ENCODE measurements around the gene PDXP. TPM values are rescaled to one million over a fixed set of nuclear protein-coding genes. Genes with fewer than 3 reads are reported as not detected.

Gene PDXP
- total and polyA plus RNA-seq, 5 donors from 2014 or later = 1.1 to 5.8 (median 2.0) TPM

GRCh38 chr22:37662039-37662438, 3.5 kb downstream of the PDXP start:
- no peak for DNase-seq
- ATAC-seq (ENCODE audit: low read depth in 2 of 2) = no peak
- no peaks in the 10 kb centered on the region for H3K9me3 Mint-ChIP-seq
- peaks cover 0 to 49% (median 29%) of the 10 kb centered on the region in 4 donors for H3K4me1 Mint-ChIP-seq
- peak overlapping the region in 1 of 3 donors; percentile 51 for H3K27ac Mint-ChIP-seq
- Histone ChIP-seq H3K36me3 (ENCODE audit: control insufficient read depth, insufficient read depth, low read length) (peaks cover 10% of the 10 kb centered on the region), H3K27me3 (ENCODE audit: control insufficient read depth, insufficient read depth, low read length) (no peaks in the 10 kb centered on the region), H3K27ac (ENCODE audit: insufficient read depth, low read length, poor library complexity, severe bottlenecking) (no peak overlapping the region), H3K9me3 (ENCODE audit: control insufficient read depth in 2 of 2, low read length in 2 of 2) (no peaks in the 10 kb centered on the region), H3K4me1 (ENCODE audit: control insufficient read depth, insufficient read depth, low read length, poor library complexity, severe bottlenecking) (peaks cover 29% of the 10 kb centered on the region), H3K4me3 (ENCODE audit: low read depth, low read length) (no peak overlapping the region)
- H3K4me3 Mint-ChIP-seq = no peak overlapping the region
- no peaks in the 10 kb centered on the region for H3K27me3 Mint-ChIP-seq
- peaks cover 8% of the 10 kb centered on the region for H3K36me3 Mint-ChIP-seq

- Mint-ChIP-seq H3K27me3 (no peaks in the 10 kb centered on the region), H3K27ac (no peak overlapping the region), H3K4me3 (no peak overlapping the region), H3K4me1 (peaks cover 0 to 38% (median 23%) of the 10 kb centered on the region in 4 donors), H3K36me3 (peaks cover 8% of the 10 kb centered on the region), H3K9me3 (no peaks in the 10 kb centered on the region)
- Histone ChIP-seq H3K27ac (ENCODE audit: insufficient read depth, low read length, poor library complexity, severe bottlenecking) (no peak overlapping the region), H3K36me3 (ENCODE audit: control insufficient read depth, insufficient read depth, low read length) (peaks cover 10% of the 10 kb centered on the region), H3K27me3 (ENCODE audit: control insufficient read depth, insufficient read depth, low read length) (no peaks in the 10 kb centered on the region), H3K4me1 (ENCODE audit: control insufficient read depth, insufficient read depth, low read length, poor library complexity, severe bottlenecking) (peaks cover 21% of the 10 kb centered on the region), H3K4me3 (ENCODE audit: low read depth, low read length) (no peak overlapping the region), H3K9me3 (ENCODE audit: control insufficient read depth in 2 of 2, low read length in 2 of 2) (no peaks in the 10 kb centered on the region)
- no peak for DNase-seq
- no peak for ATAC-seq (ENCODE audit: low read depth in 2 of 2)
Observed at GRCh38 chr22:37663521-37664140, 5.1 kb downstream of the PDXP start.

- Mint-ChIP-seq H3K4me3 (peak overlapping the region in 1 of 4 donors; percentile 41), H3K27ac (no peak overlapping the region), H3K36me3 (peaks cover 8% of the 10 kb centered on the region), H3K9me3 (no peaks in the 10 kb centered on the region), H3K4me1 (peaks cover 0 to 35% (median 23%) of the 10 kb centered on the region in 4 donors), H3K27me3 (no peaks in the 10 kb centered on the region)
- ATAC-seq (ENCODE audit: low read depth in 2 of 2) = no peak
- H3K4me1 ChIP-seq (ENCODE audit: control insufficient read depth, insufficient read depth, low read length, poor library complexity, severe bottlenecking) = peaks cover 18% of the 10 kb centered on the region
- no peaks in the 10 kb centered on the region for H3K27me3 ChIP-seq (ENCODE audit: control insufficient read depth, insufficient read depth, low read length)
- no peaks in the 10 kb centered on the region for H3K9me3 ChIP-seq (ENCODE audit: control insufficient read depth in 2 of 2, low read length in 2 of 2)
- H3K4me3 ChIP-seq (ENCODE audit: low read depth, low read length) = no peak overlapping the region
- H3K36me3 ChIP-seq (ENCODE audit: control insufficient read depth, insufficient read depth, low read length) = peaks cover 10% of the 10 kb centered on the region
- no peak overlapping the region for H3K27ac ChIP-seq (ENCODE audit: insufficient read depth, low read length, poor library complexity, severe bottlenecking)
- DNase-seq = no peak
Observed at GRCh38 chr22:37664249-37665101, 6.0 kb downstream of the PDXP start.

GRCh38 chr22:37665487-37665886, 7.0 kb downstream of the PDXP start:
- no peaks in the 10 kb centered on the region for H3K27me3 ChIP-seq (ENCODE audit: control insufficient read depth, insufficient read depth, low read length)
- H3K4me1 ChIP-seq (ENCODE audit: control insufficient read depth, insufficient read depth, low read length, poor library complexity, severe bottlenecking) = peaks cover 8% of the 10 kb centered on the region
- H3K27ac ChIP-seq (ENCODE audit: insufficient read depth, low read length, poor library complexity, severe bottlenecking) = no peak overlapping the region
- no peak overlapping the region for H3K4me3 ChIP-seq (ENCODE audit: low read depth, low read length)
- no peak for ATAC-seq (ENCODE audit: low read depth in 2 of 2)
- peaks cover 8% of the 10 kb centered on the region for H3K36me3 Mint-ChIP-seq
- no peaks in the 10 kb centered on the region for H3K9me3 ChIP-seq (ENCODE audit: control insufficient read depth in 2 of 2, low read length in 2 of 2)
- H3K27ac Mint-ChIP-seq = no peak overlapping the region
- no peaks in the 10 kb centered on the region for H3K9me3 Mint-ChIP-seq
- no peak for DNase-seq
- peaks cover 0 to 28% (median 14%) of the 10 kb centered on the region in 4 donors for H3K4me1 Mint-ChIP-seq
- peaks cover 10% of the 10 kb centered on the region for H3K36me3 ChIP-seq (ENCODE audit: control insufficient read depth, insufficient read depth, low read length)
- H3K4me3 Mint-ChIP-seq = no peak overlapping the region
- H3K27me3 Mint-ChIP-seq = no peaks in the 10 kb centered on the region

- Mint-ChIP-seq H3K27me3 (no peaks in the 10 kb centered on the region), H3K4me1 (peaks cover 0 to 40% (median 21%) of the 10 kb centered on the region in 4 donors), H3K9me3 (no peaks in the 10 kb centered on the region), H3K4me3 (peak overlapping the region in 2 of 4 donors; percentile 7 to 47), H3K27ac (peak overlapping the region in 1 of 3 donors; percentile 69), H3K36me3 (peaks cover 5% of the 10 kb centered on the region)
- Histone ChIP-seq H3K4me3 (ENCODE audit: low read depth, low read length) (no peak overlapping the region), H3K27ac (ENCODE audit: insufficient read depth, low read length, poor library complexity, severe bottlenecking) (no peak overlapping the region), H3K27me3 (ENCODE audit: control insufficient read depth, insufficient read depth, low read length) (no peaks in the 10 kb centered on the region), H3K4me1 (ENCODE audit: control insufficient read depth, insufficient read depth, low read length, poor library complexity, severe bottlenecking) (peaks cover 24% of the 10 kb centered on the region), H3K36me3 (ENCODE audit: control insufficient read depth, insufficient read depth, low read length) (peaks cover 10% of the 10 kb centered on the region), H3K9me3 (ENCODE audit: control insufficient read depth in 2 of 2, low read length in 2 of 2) (no peaks in the 10 kb centered on the region)
- ATAC-seq (ENCODE audit: low read depth in 2 of 2) = no peak
- no peak for DNase-seq
Observed at GRCh38 chr22:37669586-37669985, 11.1 kb downstream of the PDXP start.

GRCh38 chr22:37672206-37672919, 13.8 kb downstream of the PDXP start:
- DNase-seq = peak in 2 of 3 donors; percentile 37 to 38
- H3K27ac ChIP-seq (ENCODE audit: insufficient read depth, low read length, poor library complexity, severe bottlenecking) = peak overlapping the region; percentile 58
- H3K4me3 ChIP-seq (ENCODE audit: low read depth, low read length) = no peak overlapping the region
- H3K27me3 ChIP-seq (ENCODE audit: control insufficient read depth, insufficient read depth, low read length) = no peaks in the 10 kb centered on the region
- Mint-ChIP-seq H3K36me3 (no peaks in the 10 kb centered on the region), H3K4me3 (peak overlapping the region; percentile 15 to 76 (median 64)), H3K27me3 (no peaks in the 10 kb centered on the region), H3K4me1 (peaks cover 0 to 57% (median 21%) of the 10 kb centered on the region in 4 donors), H3K27ac (peak overlapping the region; percentile 43 to 77 (median 71)), H3K9me3 (no peaks in the 10 kb centered on the region)
- no peaks in the 10 kb centered on the region for H3K36me3 ChIP-seq (ENCODE audit: control insufficient read depth, insufficient read depth, low read length)
- ATAC-seq (ENCODE audit: low read depth in 2 of 2) = no peak
- peaks cover 51% of the 10 kb centered on the region for H3K4me1 ChIP-seq (ENCODE audit: control insufficient read depth, insufficient read depth, low read length, poor library complexity, severe bottlenecking)
- H3K9me3 ChIP-seq (ENCODE audit: control insufficient read depth in 2 of 2, low read length in 2 of 2) = no peaks in the 10 kb centered on the region

- H3K4me3 Mint-ChIP-seq = peak overlapping the region in 1 of 4 donors; percentile 15
- peaks cover 57% of the 10 kb centered on the region for H3K4me1 ChIP-seq (ENCODE audit: control insufficient read depth, insufficient read depth, low read length, poor library complexity, severe bottlenecking)
- H3K9me3 Mint-ChIP-seq = no peaks in the 10 kb centered on the region
- no peaks in the 10 kb centered on the region for H3K27me3 Mint-ChIP-seq
- H3K4me1 Mint-ChIP-seq = peaks cover 0 to 63% (median 24%) of the 10 kb centered on the region in 4 donors
- H3K27me3 ChIP-seq (ENCODE audit: control insufficient read depth, insufficient read depth, low read length) = no peaks in the 10 kb centered on the region
- no peak overlapping the region for H3K4me3 ChIP-seq (ENCODE audit: low read depth, low read length)
- no peaks in the 10 kb centered on the region for H3K36me3 ChIP-seq (ENCODE audit: control insufficient read depth, insufficient read depth, low read length)
- no peaks in the 10 kb centered on the region for H3K36me3 Mint-ChIP-seq
- no peaks in the 10 kb centered on the region for H3K9me3 ChIP-seq (ENCODE audit: control insufficient read depth in 2 of 2, low read length in 2 of 2)
- H3K27ac Mint-ChIP-seq = peak overlapping the region; percentile 26 to 77 (median 71)
- peak overlapping the region; percentile 58 for H3K27ac ChIP-seq (ENCODE audit: insufficient read depth, low read length, poor library complexity, severe bottlenecking)
- ATAC-seq (ENCODE audit: low read depth in 2 of 2) (no peak), DNase-seq (no peak)
Observed at GRCh38 chr22:37672920-37673455, 14.5 kb downstream of the PDXP start.
